DLD1 (cell line): ENCODE data around the gene NAT14.
"Not testable (repeated sequence)": the region's sequence is repeated elsewhere in the genome, so short reads cannot be mapped to it uniquely, and the experiment has no call there.

Experiments used
- in situ Hi-C: cut with HindIII; loops from 2 replicates; pipeline ENCODE4 v1.10.0; 2017; ENCODE audit warnings: low sequenced_read_pairs

The NAT14 gene, protein sequence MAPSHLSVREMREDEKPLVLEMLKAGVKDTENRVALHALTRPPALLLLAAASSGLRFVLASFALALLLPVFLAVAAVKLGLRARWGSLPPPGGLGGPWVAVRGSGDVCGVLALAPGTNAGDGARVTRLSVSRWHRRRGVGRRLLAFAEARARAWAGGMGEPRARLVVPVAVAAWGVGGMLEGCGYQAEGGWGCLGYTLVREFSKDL

GRCh38 chr19:55484593-55485438 is at the start of gene NAT14:
Gene NAT14 (plus strand): TSS chr19:55485188. CDS start chr19:55485709, 521 bp downstream.
- in situ Hi-C loops, result no loop called here

DNA sequence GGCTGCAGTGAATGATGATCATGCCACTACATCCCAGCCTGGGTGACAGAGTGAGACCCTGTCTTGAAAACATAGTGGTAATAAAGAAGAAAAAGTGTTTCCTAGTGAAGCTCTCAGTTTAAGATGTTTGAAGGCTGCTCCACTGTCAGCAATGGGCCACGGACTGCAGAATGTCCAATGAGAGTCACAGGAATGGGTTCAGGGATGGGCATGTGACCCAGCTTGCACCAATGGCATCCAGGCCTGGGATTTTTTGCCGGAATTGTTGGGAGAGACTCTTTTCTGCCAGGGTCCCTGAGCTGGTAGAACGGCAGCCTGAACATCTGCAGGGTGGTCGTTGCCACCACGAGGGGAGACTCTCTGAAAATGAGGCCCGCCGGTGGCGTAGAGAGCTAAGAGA is 48.1 kb upstream of the NAT14 start:
- in situ Hi-C loops, result no loop called here

- in situ Hi-C loops, result no loop called here
Observed at GRCh38 chr19:55437410-55437809, 47.6 kb upstream of the NAT14 start.

DNA sequence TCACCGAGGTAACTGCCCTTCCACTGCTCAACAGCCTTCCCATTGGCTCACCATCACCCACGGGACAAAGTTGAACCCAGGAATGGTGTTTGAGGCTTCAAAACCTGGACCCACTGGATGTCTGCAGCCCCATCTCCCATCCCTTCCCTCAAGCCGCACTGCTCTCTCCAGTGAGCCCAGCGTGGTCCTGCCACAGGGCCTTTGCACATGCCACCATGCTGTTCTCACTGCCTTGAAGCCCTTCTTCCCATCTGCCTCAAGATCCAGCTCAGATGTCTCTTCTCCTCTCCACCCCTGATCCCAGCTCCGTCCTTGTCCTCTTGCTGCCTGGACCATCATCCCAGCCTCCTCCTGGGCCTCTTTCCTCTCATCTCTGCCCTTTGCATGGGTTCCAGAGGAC is 45.9 kb upstream of the NAT14 start:
- in situ Hi-C loops, result no loop called here

DNA sequence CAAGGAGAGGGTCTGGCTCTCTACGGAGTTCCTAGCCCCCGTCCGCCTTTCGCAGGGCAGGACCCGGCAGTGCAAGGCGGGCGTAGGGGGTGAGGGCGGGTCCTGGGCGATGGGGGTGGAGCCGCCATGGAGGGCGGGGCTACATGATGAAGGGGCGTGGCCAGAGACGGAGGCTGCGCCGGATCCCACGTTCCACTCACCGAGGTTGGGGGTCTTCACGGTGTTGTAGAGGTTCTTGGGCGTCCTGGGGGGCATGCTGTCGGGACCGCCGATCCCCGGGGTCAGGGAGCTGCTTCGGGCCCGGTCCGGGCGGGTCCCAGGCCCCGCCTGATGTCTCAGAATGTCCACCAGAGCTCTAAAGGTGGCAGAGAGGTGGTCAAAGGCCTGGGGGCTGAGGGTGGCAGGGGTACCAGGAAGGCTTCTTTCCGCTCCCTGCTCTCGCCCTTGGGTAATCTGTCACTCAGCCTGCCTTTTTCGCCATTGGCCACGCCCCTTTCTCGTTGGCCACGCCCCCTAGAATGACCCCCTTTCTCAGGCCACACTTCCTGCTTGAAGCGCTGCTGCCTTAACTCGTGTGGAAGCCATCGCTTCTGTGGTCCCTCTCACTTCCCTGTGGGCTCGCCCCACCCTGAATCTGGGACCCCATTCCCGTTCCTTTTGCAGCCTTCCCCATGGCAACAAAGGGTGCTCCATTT is 44.4 kb upstream of the NAT14 start:
- in situ Hi-C loops, result no loop called here

DNA sequence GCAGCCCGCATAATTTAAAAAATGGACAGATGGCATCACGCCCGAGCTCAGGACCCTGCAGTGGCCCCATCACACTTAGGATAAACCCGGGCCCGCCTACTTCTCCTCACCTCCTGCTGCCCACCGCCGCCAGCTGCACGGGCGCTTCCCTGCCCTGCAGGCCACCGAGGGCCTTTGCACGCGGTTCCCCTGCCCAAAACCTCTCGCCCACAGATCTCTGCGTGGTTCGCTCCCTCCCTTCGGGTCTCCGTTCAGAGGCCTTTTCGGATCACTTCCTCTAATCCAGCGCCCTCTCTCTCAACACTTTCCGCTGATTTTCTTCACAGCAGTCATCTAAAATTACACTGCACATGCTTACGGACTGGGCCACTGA is 43.7 kb upstream of the NAT14 start:
- in situ Hi-C loops, result no loop called here

DNA sequence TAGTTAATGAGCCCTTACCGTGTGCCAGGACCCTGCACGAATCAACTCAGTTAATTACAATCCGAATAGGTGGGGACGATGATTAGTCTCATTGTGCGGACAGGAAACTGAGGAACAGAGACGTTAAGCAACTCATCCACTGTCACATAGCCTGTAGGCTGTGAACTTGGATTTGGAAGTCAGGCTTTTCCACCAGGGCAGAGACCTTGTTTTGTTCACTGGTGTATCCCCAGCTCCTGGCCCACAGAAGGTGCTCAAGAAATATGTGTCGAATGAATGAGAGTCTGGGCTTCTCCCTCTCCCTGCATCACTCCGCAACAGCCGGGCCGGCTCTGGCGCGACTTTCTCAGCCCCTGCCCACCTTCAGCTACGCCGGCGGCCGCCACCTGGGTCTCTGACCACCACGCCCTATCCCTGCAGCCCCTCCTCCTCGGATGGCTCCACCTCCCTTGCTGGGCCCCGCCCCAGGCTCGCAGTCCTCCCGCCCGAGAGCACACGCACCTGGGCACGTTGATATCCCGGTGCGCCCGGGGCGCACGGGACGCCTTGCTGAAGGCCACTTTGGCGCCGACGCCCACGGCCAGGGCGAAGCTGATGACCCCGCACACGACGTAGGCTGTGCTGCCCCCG is 43.2 kb upstream of the NAT14 start:
- in situ Hi-C loops, result no loop called here

GRCh38 chr19:55442372-55442961 is 42.5 kb upstream of the NAT14 start:
- in situ Hi-C loops, result no loop called here

- in situ Hi-C loops, result no loop called here
Observed at GRCh38 chr19:55443045-55443823, 41.8 kb upstream of the NAT14 start, which contains the start of gene SHISA7. Gene SHISA7 (minus strand): TSS chr19:55443300. CDS start chr19:55442863, 437 bp downstream.

DNA sequence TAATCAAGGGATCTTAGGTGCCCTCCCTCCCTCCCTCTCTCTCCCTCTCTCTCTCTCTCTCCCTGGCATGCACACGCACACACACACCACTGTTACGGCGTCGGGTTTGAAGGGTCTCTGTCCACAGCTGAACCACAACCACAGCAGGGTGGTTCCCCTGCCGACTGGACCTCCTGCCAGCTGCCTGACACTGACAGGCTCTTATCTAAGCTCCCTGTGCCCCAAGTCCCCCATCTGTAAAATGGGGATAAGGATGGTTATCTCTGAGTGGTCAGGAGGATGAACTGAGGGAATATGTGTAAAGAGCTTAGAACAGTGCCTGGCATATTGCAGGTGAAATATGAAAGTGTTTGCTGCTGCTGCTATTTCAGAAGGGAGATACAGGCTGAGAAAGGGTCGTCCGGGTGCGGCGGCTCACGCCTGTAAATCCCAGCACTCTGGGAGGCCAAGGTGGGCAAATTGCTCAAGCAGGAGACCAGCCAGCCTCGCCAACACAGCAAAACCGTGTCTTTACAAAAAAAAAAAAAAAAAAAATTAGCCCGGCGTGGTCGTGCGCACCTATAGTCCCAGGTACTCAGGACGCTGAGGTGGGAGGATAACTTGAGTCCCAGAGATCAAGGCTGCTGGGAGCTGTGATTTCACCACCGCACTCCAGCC is 41.0 kb upstream of the NAT14 start:
- in situ Hi-C loops, result no loop called here

DNA sequence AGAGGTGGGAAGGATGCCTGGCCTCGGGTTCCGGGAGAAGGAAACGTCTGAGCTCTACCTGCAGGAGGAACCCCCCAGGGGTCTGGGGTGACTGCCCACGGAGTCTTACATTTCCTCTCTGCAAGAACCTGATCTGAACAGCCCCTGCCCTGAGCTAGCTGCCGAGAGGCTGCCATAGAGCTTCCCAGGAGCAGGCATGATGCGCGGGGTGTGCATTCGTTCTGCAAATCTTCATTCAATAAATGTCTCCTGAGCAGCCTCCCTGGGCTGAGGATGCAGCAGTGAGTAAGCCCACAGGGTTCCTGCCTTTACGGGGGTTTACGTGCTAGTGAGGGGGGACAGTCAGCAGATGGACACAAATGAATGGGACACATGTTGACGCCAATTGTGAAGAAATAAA is 40.3 kb upstream of the NAT14 start:
- in situ Hi-C loops, result no loop called here

- in situ Hi-C loops, result no loop called here
Observed at GRCh38 chr19:55446060-55446459, 38.9 kb upstream of the NAT14 start.

DNA sequence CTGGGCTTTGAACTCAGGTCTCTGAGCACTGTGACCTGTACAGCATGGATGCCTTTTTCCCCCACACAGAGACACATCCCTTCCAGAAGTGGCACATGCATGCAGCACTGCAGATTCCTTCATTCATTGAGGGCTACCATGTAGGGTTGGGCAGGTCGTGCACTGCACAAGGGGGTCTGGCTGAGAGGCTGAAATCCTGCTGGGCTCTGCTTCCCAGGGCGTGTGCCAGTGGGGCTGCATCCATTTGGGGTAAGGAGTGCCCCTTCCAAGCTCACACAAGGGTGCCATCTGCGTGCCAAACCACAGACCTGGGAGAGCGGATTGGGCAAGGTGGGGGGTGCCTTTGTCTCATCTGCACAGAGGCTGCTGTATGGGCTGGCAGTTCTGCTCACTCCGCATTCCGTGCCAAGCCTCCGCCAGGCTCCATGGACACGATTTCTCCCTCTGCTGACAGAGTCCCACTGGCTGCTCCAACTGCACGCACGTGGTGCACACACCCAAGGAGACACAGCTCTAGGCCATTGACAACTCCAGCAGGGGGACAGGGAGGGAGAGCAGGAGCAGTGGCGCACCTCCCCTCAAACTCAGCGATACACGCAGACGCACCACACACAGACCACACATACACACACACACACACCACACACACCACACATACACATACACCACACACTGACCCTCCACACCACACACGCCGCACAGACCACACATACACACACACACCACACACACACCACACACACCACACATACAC is 37.4 kb upstream of the NAT14 start:
- in situ Hi-C loops, result no loop called here

- in situ Hi-C loops, result not testable (repeated sequence)
Observed at GRCh38 chr19:55448175-55448490, 36.9 kb upstream of the NAT14 start.

GRCh38 chr19:55449469-55449868 is 35.5 kb upstream of the NAT14 start:
- in situ Hi-C loops, result no loop called here

- in situ Hi-C loops, result no loop called here
Observed at GRCh38 chr19:55451163-55451964, 33.6 kb upstream of the NAT14 start.

DNA sequence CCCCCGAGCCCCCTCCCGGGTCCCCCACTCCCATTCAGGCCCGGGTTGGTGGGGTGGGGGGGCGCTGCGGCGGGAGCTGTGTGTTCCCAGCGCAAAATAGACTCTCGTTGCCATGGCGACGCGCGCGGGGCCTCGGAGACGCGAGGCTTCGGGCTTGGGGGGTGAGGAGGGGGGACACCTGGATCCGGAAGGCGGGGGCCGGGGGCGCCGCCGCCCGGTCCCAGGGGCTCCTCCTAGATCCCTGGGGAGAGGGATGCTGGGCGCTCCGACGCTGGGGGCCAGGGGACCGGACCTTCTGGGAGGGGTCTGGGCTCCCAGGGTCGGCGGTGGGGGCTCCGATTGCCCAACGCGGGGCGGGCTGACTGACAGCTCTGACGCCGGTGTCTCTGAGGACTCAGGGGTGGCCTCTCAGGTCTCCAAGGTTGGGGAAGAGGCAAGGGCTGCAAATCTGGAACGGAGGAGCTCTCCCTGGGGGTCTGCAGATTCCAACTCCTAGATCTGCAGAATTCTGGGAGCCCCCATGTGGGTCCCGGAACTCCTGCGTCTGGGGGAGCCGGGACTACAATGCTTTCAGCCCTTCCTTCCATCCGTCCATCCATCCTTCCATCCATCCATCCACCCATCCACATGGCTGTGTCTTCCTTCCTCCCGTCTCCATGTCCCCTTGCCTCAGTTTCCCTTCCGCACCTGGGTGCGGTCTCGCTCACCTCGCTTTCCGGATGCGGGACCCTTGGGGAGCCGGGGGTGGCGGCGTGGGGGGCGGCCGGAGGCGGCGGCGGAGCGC is 32.8 kb upstream of the NAT14 start:
- in situ Hi-C loops, result no loop called here
